Panc1 (cell line): ENCODE results near the gene PTPN1. TPM values are rescaled to one million over a fixed set of nuclear protein-coding genes. Genes with fewer than 3 reads are reported as not detected.
A peak's percentile ranks its signal among the peaks of the same experiment; 100 is the strongest.
"Not testable (repeated sequence)": the region's sequence is repeated elsewhere in the genome, so short reads cannot be mapped to it uniquely, and the experiment has no call there.

ENCODE experiments used
- ATAC-seq: fragments of 200-7000 bp; cut with Tn5 transposase; 2 replicates; pipeline ENCODE4 v1.9.1; 2020; ENCODE audit warnings: mild to moderate bottlenecking, moderate library complexity
- BruUV-seq: library from RNA; stranded (reverse); fragments of 400-500 nt; replicated peaks from 2 replicates; lab custom pipeline; 2021; lab: Mats Ljungman, UMichigan
- CTCF ChIA-PET: fragments of 300-600 bp; sonication (Branson Sonifier 250); formaldehyde crosslinking; loops from one replicate; lab custom pipeline; 2022; ENCODE audit warnings: antibody characterized with exemption; lab: Charles Lee
- POLR2A ChIA-PET: fragments of 300-600 bp; sonication (Branson Sonifier 250); formaldehyde crosslinking; loops from one replicate; lab custom pipeline; 2022; ENCODE audit warnings: antibody characterized with exemption; lab: Charles Lee
- DNase-seq: peaks from one replicate; pipeline ENCODE4 v3.0.0-alpha.2; 2010; ENCODE audit warnings: low read depth, low spot score
- H3K27ac ChIP-seq: 2 replicates; pipeline ENCODE4 v1.5.1; 2011; ENCODE audit warnings: mild to moderate bottlenecking, low read length, inconsistent platforms
- H3K27me3 ChIP-seq: fragments of 200-500 bp; sonication (Bioruptor generic); 2 replicates; pipeline ENCODE4 v1.6.0; 2014; ENCODE audit warnings: low read length, inconsistent platforms; ENCODE audit not compliant: control insufficient read depth, insufficient read depth
- H3K36me3 ChIP-seq: fragments of 200-500 bp; sonication (Bioruptor generic); 2 replicates; pipeline ENCODE4 v1.5.1; 2014; ENCODE audit warnings: inconsistent platforms, mild to moderate bottlenecking, low read length, moderate library complexity; ENCODE audit not compliant: control insufficient read depth, insufficient read depth
- H3K4me1 ChIP-seq: 2 replicates; pipeline ENCODE4 v1.5.1; 2011; ENCODE audit warnings: inconsistent platforms, mild to moderate bottlenecking, low read length, moderate library complexity; ENCODE audit not compliant: control insufficient read depth, insufficient read depth
- H3K4me3 ChIP-seq, 2 experiments: 2 replicates each; pipeline ENCODE4 v1.5.1; 2011 to 2012; ENCODE audit warnings: low read depth in 2 of 2, low read length in 2 of 2, mild to moderate bottlenecking in 2 of 2, inconsistent platforms in 1 of 2, moderate library complexity in 1 of 2
- H3K9me3 ChIP-seq: fragments of 200-500 bp; sonication (Bioruptor generic); 2 replicates; pipeline ENCODE4 v1.5.1; 2014; ENCODE audit warnings: low read depth, mild to moderate bottlenecking, inconsistent platforms, low read length, moderate library complexity; ENCODE audit not compliant: control insufficient read depth, insufficient read depth
- POLR2AphosphoS5 ChIP-seq: IDR thresholded peaks from 2 replicates; pipeline ENCODE4 v1.6.1; 2012; ENCODE audit warnings: mild to moderate bottlenecking, low read depth, low read length, moderate library complexity
- SIN3A ChIP-seq: IDR thresholded peaks from 2 replicates; pipeline ENCODE4 v1.6.1; 2012; ENCODE audit warnings: low read depth, mild to moderate bottlenecking, low read length, moderate library complexity, borderline replicate concordance; ENCODE audit not compliant: insufficient read depth
- TCF7L2 ChIP-seq: IDR thresholded peaks from 2 replicates; pipeline ENCODE4 v1.6.1; 2011; ENCODE audit warnings: mild to moderate bottlenecking, low read depth, low read length, inconsistent platforms
- in situ Hi-C: cut with HindIII; loops from 2 replicates; pipeline ENCODE4 v1.10.0; 2016; ENCODE audit warnings: low sequenced_read_pairs, low pct_unique_long_range_greater_than_20kb
- intact Hi-C: fragments of 100-400 bp; cut with micrococcal nuclease; formaldehyde crosslinking; loops from one replicate; pipeline ENCODE4 v1.10.0; 2022; ENCODE audit not compliant: unreplicated experiment
- total RNA-seq: library from RNA; stranded (reverse); gene quantifications from one replicate; pipeline ENCODE4 v1.2.1, GENCODE V29; 2021; ENCODE audit not compliant: unreplicated experiment
- TF ChIP-seq, protein P1 (sequence below), 2 experiments: IDR thresholded peaks; 2 replicates each; pipeline ENCODE4 v1.6.1; 2011 to 2012; ENCODE audit warnings: low read depth in 2 of 2, control low read depth in 1 of 2, low read length in 1 of 2, mild to moderate bottlenecking in 1 of 2, moderate library complexity in 1 of 2; ENCODE audit not compliant: insufficient read depth in 1 of 2
- TF ChIP-seq, protein P2 (sequence below): fragments of 450-650 bp; IDR thresholded peaks from 2 replicates; pipeline ENCODE4 v1.5.1; 2017; ENCODE audit warnings: mild to moderate bottlenecking

PTPN1 gene
- total RNA-seq, 1 experiment from 2014 or later, result 42.2 TPM

DNA sequence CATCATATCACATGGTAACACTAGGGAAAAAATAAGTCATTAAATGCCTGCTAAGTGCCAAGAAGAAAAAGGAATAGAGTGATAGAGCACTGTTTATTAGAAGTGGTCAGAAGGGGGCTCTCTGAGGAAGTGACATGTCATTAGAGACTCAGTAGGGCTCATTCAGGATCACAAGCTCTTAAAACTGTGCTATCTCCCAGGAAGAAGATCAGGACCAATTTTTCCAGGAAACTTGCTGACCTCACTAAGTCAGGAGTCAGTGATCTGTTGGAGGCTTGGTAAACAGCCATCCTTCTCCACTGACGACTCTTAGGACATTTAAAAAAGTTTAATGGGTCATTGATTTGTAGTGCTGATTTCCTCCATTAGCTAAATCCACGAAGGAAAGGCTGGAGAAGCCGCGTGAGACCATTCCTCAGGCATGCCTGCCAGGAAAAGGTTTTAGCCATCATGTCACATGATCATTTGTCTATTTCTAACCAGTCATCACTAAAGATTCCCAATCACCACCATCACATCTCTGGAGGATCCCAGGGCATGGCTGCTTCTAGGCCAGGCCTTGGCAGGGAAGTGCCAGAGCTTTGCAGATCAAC, 5.9 kb upstream of the PTPN1 start:
- ChIA-PET CTCF (interaction anchor here (0.8 kb wide), 1 partner anchor 129 kb away, joined by 3 read pairs; no protein-coding TSS in a partner anchor), POLR2A (no interaction called here)
- BruUV-seq, result no TSS peak
- in situ Hi-C loops, result no loop called here
- DNase-seq (no peak), ATAC-seq (no peak)
- Histone ChIP-seq H3K27ac (no peak overlapping the region), H3K4me3 (no peak overlapping the region), H3K9me3 (no peaks in the 10 kb centered on the region), H3K27me3 (no peaks in the 10 kb centered on the region), H3K36me3 (no peaks in the 10 kb centered on the region), H3K4me1 (peaks cover 31% of the 10 kb centered on the region)
- intact Hi-C loops, result no loop called here
- TF ChIP-seq TCF7L2 (no peak), SIN3A (no peak), POLR2AphosphoS5 (no peak)
- TF ChIP-seq, protein P1, sequence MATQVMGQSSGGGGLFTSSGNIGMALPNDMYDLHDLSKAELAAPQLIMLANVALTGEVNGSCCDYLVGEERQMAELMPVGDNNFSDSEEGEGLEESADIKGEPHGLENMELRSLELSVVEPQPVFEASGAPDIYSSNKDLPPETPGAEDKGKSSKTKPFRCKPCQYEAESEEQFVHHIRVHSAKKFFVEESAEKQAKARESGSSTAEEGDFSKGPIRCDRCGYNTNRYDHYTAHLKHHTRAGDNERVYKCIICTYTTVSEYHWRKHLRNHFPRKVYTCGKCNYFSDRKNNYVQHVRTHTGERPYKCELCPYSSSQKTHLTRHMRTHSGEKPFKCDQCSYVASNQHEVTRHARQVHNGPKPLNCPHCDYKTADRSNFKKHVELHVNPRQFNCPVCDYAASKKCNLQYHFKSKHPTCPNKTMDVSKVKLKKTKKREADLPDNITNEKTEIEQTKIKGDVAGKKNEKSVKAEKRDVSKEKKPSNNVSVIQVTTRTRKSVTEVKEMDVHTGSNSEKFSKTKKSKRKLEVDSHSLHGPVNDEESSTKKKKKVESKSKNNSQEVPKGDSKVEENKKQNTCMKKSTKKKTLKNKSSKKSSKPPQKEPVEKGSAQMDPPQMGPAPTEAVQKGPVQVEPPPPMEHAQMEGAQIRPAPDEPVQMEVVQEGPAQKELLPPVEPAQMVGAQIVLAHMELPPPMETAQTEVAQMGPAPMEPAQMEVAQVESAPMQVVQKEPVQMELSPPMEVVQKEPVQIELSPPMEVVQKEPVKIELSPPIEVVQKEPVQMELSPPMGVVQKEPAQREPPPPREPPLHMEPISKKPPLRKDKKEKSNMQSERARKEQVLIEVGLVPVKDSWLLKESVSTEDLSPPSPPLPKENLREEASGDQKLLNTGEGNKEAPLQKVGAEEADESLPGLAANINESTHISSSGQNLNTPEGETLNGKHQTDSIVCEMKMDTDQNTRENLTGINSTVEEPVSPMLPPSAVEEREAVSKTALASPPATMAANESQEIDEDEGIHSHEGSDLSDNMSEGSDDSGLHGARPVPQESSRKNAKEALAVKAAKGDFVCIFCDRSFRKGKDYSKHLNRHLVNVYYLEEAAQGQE (IDR thresholded peaks at IDR 0.05; ENCODE audit: insufficient read depth in 1 of 2, low read depth in 2 of 2, low read length in 1 of 2), result no peak
- TF ChIP-seq, protein P2, sequence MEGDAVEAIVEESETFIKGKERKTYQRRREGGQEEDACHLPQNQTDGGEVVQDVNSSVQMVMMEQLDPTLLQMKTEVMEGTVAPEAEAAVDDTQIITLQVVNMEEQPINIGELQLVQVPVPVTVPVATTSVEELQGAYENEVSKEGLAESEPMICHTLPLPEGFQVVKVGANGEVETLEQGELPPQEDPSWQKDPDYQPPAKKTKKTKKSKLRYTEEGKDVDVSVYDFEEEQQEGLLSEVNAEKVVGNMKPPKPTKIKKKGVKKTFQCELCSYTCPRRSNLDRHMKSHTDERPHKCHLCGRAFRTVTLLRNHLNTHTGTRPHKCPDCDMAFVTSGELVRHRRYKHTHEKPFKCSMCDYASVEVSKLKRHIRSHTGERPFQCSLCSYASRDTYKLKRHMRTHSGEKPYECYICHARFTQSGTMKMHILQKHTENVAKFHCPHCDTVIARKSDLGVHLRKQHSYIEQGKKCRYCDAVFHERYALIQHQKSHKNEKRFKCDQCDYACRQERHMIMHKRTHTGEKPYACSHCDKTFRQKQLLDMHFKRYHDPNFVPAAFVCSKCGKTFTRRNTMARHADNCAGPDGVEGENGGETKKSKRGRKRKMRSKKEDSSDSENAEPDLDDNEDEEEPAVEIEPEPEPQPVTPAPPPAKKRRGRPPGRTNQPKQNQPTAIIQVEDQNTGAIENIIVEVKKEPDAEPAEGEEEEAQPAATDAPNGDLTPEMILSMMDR, result no peak; the same call in 1 of the 2 replicates

DNA sequence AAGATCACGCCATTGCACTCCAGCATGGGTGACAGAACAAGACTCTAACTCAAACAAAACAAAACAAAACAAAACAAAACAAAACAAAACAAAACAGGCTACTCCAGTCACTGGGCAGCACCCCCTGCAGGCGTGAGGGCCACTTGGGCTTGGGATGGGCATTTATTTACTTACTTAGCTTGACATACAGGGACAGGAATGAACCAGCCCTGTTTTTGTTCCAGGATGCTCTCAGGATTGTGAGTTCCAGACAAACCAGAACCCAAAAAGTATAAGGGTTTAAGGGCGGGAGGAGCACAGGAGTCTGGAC, 4.0 kb upstream of the PTPN1 start:
- POLR2A ChIA-PET, result interaction anchor here (0.6 kb wide), 1 partner anchor 28 kb away, joined by 3 read pairs; no protein-coding TSS in a partner anchor
- in situ Hi-C loops, result no loop called here

DNA sequence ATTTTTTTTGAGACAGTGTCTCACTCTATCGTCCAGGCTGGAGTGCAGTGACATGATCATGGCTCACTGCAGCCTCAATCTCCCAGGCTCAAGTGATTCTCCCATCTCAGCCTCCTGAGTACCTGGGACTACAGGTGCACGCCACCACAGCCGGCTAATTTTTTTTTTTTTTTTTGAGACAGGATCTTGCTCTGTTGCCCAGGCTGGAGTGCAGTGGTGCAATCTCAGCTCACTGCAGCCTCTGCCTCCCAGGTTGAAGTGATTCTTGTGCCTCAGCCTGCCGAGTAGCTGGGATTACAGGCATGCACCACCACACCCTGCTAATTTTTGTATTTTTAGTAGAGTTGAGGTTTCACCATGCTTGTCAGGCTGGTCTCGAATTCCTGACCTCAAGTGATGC, 2.4 kb upstream of the PTPN1 start:
- in situ Hi-C loops, POLR2A ChIA-PET, H3K27me3 ChIP-seq, H3K9me3 ChIP-seq, intact Hi-C loops, H3K4me3 ChIP-seq, CTCF ChIA-PET, ATAC-seq, BruUV-seq, H3K36me3 ChIP-seq, DNase-seq: not testable (repeated sequence)
- H3K4me1 ChIP-seq, result peaks cover 31% of the 10 kb centered on the region
- H3K27ac ChIP-seq, result peak overlapping the region; percentile 62; the same call in 1 of the 2 replicates

More for the DNA sequence above, 4.0 kb upstream of the PTPN1 start:
- H3K27ac ChIP-seq, result no peak overlapping the region
- BruUV-seq, result no TSS peak
- no peak overlapping the region for H3K4me3 ChIP-seq
- intact Hi-C loops, result no loop called here
- ATAC-seq, result no peak
- H3K27me3 ChIP-seq, result no peaks in the 10 kb centered on the region
- H3K36me3 ChIP-seq, result no peaks in the 10 kb centered on the region; the same call in 1 of the 2 replicates
- no peak for DNase-seq
- no peaks in the 10 kb centered on the region for H3K9me3 ChIP-seq
- peaks cover 36% of the 10 kb centered on the region for H3K4me1 ChIP-seq
- no peak for TF ChIP-seq SIN3A
- TF ChIP-seq, protein P1 (IDR thresholded peaks at IDR 0.05; ENCODE audit: insufficient read depth in 1 of 2, low read depth in 2 of 2, low read length in 1 of 2), result no peak
- no peak for TF ChIP-seq POLR2AphosphoS5
- TF ChIP-seq, protein P2, result peak; percentile 45
- CTCF ChIA-PET, result interaction anchor here (0.6 kb wide), 1 partner anchor 28 kb away, joined by 3 read pairs; no protein-coding TSS in a partner anchor
